NAMALWA (cell line): ENCODE data around the gene RNASE7.
A peak's percentile ranks its signal among the peaks of the same experiment; 100 is the strongest.

ENCODE experiments used
- DNase-seq: peaks from one replicate; pipeline ENCODE4 v3.0.0-alpha.2; 2015; ENCODE audit warnings: low spot score

Gene RNASE7

DNA sequence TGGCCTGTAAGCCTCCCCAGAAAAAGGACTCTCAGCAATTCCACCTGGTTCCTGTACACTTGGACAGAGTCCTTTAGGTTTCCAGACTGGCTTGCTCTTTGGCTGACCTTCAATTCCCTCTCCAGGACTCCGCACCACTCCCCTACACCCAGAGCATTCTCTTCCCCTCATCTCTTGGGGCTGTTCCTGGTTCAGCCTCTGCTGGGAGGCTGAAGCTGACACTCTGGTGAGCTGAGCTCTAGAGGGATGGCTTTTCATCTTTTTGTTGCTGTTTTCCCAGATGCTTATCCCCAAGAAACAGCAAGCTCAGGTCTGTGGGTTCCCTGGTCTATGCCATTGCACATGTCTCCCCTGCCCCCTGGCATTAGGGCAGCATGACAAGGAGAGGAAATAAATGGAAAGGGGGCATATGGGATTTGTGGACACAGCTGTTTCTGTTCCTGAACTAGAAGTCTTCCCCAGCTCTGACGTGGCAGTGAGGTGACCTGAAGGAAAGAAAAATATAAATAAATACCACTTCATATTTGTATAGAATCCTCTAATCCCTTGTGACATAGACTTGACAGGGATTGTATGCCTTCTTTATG is 1.3 kb downstream of the RNASE7 start:
- no peak for DNase-seq

DNA sequence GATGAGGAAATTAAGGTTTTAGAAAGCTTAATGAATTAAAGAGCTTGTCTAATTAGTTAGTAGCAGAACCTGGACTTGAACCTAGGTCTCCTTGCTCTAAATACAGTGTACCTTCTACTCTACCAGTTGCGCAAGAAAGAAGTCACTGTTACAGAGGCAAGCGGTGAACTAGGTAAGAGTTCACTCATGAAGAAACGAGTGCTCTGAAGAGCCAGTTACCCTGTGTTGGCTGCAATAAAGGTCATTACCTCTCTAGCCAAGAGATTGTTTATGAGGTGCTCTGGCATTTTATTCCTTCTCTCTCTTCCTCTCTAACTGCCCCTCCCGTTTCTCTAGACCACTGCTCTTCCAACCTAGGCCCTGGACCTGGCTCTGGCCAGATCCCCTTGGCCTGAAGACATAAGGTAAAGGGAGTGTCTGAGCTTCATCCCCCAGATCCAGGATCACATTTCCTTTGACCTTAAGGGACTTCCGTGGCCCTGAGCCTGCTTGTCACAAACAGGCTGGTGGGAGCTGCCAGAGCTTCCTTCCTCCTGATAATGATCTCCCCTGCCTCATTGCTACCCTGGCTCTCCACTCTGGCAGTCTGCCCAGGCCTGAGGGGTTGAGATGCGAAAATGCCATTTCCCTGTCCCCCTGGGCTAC is 1.9 kb downstream of the RNASE7 start:
- DNase-seq, result no peak

DNA sequence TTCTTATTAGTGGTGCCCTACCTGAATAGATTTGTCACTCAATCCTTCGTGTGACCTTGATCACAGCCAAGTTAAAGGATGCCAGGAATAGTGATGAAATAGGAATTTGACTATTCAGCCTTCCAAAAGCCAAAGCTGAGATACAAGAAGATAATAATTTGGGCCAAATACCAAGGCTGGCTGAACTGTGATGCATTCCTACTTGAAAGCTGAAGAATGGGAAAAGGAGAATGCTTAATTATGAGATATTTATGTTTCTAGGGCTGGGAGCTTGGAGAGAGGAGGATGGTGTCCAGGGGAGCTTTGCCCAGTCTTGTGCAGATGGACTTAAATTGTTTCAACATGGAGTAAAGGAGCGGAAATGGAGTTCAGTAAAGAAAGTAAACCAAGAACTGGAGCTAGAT is 5.2 kb downstream of the RNASE7 start:
- no peak for DNase-seq

DNA sequence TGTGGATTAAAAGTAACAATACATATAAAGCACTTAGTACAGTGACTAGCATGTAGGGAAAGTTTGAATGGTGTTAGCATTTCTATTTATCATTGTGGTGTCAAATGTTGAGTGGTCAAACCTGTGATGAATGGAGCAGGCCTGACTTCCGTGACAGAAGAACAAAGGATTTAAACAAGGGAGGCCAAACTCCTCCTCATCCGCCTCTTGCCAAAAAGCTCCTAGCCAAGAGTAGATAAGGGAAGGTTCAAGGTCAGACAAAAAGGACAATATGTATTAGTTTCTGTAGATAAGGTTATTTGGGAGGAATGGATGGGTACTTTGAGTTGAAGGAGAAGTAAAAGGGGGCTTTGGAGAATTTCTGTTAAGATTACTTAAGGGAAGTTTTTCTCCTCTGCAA is 6.5 kb downstream of the RNASE7 start:
- DNase-seq, result no peak

DNA sequence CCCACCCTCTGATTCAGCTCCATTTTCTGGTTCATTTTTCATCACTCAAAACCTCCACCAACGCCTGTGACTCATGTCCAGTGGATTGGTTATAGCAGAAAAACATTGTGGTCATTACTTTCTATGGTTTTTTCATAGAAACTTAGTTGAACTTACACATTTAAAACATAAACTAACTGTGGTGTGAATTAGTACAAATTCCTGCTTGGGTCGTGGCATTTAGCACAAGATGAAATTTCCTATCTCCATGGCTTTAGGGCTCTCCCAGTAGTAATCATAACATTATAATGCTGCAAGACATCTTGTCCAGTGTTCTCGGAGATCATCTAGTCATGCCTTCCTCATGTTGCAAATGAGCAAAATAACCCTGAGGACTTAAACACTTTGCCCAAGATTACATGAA is 7.1 kb downstream of the RNASE7 start:
- no peak for DNase-seq

DNA sequence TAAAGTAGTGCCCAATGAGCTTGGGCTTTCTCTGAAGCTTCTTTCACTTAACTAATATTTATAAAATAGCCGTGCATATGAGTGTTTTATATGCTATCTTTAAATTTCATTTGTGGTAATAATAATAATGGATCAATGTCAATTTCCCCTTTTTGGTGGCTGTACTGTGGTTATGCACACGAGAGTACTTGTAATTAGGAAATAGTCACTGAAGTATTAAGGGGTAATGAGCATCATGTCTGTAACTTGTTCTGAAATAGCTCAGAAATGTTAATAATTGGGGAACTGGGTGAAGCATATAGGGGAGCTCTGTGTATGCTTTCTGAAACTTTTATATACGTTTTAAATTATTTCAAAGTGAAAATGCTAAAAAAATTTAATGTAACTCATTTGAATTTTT is 8.4 kb downstream of the RNASE7 start:
- no peak for DNase-seq

DNA sequence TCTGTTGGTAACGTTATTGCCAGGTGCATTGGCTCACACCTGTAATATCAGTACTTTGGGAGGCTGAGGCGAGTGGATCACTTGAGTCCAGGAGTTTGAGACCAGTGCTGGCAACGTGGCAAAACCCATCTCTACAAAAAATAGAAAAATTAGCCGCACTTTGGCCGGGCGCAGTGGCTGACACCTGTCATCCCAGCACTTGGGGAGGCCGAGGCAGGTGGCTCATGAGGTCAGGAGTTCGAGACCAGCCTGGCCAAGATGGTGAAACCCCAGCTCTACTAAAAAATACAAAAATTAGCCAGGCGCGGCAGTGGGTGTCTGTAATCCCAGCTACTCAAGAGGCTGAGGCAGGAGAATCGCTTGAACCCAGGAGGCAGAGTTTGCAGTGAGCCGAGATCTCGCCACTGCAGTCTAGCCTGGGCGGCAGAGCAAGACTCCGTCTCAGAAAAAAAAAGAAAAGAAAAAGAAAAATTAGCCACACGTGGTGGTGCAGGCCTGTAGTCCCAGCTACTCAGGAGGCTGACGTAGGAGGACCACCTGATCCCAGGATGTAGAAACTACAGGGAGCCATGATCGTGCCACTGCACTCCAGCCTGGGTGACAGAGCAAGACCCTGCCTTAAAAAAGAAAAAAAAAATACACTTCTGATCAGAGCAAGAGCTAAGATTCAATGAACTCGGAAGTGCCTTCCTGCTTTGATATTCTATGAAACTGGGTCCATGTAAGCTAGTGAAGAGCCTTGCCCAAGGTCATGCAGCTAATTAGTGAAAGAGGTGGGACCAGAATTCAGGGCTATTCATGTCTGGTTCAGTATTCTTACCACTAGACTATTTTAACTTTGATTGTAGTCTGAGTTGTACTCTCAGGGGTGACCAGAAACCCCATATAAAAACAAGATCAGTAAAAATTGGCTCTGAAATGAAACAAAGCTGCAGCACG is 11.3 kb downstream of the RNASE7 start:
- no peak for DNase-seq

DNA sequence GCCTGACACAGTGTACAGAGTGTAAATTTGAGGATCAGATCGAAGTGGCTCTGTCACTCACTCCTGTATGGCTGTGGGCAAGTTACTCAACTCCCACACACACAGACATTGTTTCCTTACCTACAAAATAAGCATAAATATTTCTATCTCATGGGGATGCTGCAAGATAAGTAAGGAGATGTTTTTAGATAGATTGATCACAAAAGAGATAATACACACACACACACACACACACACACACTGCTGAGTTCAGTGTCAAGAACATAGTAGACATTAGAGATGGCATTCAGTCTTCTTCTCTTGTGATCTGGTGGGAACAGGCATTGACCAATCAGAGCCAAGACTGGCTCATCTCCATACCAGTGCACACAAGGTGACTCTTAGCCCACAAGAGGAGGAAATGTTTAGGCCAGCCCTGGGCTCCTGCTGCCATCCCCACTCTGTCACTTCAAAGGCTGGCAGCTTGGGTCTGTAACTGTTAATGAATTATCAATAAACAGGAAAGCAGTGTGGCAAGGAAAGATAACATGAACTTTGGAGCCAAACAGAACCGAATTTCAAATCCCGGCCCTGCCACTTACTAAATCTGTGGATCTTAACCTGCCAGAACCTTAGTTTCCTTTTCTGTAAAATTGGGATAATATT is 12.1 kb downstream of the RNASE7 start:
- no peak for DNase-seq

DNA sequence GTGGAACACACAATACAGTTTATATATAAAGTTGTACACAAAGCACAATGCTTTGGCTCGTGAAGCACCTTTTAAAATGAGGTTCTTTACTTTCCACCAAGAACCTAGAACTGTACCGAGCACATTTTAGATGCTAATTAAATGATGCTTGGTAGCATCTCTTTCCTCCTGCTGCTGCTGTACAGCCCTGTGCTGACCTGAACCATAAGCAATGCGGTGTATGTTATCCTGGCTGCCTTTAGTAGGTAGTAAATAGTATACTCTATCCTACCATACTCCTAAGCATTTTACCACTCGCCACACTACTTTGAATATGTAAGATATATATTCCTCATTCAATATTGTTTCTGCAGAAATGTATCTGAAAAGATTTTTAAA is 12.6 kb downstream of the RNASE7 start:
- no peak for DNase-seq

DNA sequence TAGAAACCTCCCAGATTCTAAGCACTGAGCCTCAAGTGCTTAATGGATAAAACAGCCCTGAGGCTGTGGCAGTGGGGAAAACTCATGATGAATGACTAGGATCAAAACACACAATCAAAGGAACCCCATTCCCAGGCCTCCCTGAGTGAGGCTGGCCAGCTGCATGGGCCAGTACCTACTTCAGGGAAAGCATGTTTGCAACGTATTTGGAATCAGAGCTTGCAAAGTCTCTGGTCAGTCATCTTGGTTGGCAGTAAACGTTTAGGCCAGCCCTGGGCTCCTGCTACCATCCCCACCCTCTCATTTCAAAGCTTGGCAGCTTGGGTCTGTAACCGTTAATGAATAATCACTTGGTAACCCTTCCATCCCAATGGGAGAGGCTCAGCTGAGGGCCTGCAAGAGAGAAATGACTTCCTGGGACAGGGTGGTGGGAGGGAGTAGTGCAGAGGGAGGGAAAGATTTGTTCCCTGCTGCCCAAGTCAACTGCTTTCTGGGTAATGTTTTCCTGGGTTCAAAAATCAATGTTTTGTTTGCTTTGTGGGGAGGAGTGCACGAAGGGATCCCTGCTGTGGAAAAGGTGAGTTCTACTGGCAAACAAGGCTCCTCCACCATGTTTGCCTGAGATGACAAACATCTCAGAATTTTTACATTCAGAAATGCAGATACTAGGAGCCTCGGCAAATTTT is 13.4 kb downstream of the RNASE7 start:
- DNase-seq, result no peak

DNA sequence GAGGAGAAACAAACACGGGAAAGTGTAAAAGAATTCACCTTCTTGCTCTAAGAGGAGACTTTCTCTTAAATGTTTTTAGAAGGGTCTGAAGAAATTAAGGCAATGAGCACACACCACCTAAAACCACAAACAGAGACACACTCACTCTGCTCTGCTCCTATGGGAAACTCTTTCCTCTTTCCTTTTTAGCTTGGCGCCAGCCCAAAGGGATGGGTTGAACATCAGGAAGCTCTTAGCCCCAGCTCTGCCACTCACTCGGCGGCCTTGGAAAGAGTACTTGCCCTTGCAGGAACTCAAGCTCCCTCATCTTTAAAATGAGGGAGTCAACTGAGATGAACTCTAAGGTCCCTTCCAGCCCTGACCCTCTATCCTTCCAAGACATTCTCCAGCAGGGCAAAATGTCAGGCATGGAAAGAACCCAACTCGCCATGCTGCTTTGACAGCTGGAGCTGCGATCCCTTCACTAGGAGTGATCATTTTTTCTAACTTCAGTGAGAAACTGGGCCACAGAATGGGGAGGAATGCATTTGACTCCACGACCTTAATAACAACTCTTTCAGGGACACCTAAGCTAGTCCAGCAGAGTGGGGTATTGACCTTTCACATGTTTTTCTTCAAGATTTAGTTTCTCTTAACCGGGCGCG is 14.5 kb downstream of the RNASE7 start:
- DNase-seq, result no peak

DNA sequence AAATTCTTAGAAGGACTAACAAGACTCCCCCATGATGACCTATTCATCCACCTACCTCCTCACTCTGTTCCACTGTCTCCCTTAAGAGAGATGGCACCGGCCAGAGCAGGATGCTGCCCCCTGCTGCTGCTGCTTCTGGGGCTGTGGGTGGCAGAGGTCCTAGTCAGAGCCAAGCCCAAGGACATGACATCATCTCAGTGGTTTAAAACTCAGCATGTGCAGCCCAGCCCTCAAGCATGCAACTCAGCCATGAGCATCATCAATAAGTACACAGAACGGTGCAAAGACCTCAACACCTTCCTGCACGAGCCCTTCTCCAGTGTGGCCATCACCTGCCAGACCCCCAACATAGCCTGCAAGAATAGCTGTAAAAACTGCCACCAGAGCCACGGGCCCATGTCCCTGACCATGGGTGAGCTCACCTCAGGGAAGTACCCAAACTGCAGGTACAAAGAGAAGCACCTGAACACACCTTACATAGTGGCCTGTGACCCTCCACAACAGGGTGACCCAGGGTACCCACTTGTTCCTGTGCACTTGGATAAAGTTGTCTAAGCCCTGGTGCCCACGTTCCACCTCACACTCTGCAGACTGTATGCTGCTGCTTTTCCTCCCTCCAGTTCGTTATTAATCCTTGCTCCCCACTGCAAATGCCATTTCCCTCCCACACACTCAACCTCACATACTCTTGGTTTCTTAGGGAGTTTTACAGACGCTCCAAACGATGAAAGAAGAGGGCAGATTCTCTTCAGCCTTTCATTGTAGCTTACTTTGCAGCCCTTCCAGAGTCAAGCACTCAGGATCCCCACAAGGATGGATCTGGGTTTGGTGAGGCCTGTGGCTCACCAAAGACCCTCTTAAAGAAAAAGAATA is 15.9 kb downstream of the RNASE7 start, which contains the start of gene RNASE8:
RNASE8 (plus strand) TSS at position 20 of the 873 bp plus-strand sequence; CDS start at position 91, 71 bp downstream.
- peak; percentile 16 for DNase-seq

DNA sequence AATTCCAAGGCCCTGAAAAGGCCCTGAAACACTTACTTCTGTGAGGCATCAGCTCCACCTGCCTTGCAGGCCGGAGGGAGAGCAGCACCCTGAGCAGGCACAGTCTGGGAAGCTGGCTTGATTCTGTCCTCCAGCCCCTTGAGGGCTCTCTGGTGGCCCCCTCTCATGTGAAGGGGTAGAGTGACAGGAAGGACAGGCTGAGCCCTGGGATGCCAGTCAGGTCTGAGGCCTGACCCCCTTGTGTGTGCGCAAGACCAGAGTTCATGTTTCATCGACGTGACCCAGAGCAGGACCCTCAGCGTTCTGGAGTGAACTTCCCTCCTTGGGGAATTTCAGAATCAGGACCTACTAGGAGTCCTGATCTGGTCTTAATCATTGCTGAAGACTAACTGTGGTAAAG is 16.7 kb downstream of the RNASE7 start:
- no peak for DNase-seq

DNA sequence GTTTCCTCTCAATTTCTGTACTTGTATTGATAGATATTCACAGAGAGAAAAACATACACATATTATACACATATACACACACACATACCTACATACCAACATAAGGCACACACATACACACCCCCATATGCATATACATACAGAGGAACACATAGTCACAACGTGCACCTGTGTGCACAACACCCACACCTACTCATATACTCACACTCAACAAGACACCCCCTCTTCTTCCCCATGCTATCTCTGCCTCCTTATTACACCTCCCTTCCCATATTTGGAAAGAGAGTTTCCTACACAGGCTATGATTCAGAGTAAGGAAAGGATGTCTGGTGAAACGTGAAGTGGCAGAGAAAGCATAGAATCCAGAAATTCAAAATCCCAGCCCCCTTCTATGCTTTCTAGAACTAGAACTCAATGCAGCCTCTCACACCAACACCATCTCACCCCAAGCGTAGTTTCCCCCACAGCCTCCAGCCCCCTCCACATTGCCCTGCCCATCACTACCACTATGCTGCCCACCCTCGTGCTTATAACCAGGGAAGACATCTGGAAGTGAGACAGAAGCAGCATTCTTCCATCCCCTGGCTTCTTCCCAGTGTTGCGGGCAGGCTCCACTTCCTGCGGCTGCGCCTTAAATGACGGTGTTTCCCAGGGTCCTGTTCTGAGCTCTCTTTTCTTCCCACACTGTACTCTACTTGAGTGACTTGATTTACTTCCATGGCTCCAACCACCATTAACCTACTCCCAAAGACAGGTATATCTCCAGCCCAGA is 17.9 kb downstream of the RNASE7 start:
- no peak for DNase-seq

DNA sequence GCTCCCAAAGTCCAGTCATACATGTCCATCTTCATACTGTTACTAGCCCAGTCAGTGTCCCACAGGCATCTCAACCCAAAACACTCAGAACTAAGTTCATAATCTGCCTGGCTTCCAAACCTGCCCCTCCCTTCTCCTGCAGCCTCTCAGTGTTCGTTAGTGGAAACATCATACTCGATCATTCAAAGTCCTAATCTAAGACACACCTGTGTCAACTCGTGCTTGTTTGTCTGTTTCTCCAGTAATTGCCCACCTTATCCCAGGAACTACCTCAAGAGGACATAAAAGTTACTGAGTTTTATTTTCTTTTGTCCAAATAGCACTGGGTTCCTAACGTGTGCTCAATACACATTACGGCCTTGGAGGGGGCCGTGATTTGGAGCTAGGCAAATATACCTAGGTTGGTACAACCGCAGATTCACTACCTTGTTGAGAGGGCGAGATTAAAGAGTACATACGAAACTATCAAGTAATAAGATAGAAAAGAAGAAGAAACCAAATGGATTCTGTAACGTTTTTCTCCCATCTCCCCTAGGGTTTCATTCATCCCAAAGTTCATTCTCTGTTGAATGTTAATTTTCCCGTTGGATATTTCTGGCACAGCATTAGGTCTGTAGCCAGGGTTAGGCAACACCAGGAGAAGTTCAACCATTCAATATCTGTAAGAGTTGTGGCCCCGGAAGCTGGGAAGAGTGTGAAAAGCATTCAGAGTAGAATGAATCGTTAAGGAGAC is 18.6 kb downstream of the RNASE7 start:
- no peak for DNase-seq

DNA sequence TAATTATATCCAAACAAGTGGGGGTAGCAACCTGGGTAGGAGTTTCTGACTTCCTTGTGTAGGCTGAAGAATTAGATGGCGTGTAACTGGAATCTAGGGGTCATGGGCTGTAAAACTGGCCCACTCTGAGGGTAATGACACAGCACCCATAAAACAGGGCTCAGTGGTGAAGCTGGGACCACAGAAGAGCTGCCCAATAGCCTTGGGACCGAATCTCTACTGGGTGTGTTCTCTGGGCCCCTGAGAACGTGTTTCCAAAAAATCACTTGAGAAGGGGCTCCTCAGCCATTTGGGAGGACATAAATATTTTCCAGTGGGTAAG is 19.1 kb downstream of the RNASE7 start:
- no peak for DNase-seq

DNA sequence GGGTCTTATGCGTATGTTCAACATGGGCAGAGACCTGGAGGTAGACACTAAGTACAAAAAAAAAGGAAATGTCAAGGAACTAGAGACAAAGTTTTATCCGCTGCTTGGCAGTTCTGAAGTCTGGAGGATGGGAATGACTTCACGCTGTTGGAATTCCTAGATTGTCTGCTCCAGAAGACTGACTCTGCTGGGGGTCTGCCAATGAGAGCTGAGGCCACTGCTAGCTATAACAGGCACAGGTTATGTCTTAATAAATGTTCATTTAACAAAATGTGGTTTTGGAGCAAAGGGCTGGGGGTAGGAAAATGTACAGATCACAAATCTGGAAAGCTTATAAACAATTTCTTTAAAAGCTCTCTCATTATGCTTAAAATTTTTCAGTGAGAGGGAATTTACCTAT is 21.3 kb downstream of the RNASE7 start:
- DNase-seq, result no peak

DNA sequence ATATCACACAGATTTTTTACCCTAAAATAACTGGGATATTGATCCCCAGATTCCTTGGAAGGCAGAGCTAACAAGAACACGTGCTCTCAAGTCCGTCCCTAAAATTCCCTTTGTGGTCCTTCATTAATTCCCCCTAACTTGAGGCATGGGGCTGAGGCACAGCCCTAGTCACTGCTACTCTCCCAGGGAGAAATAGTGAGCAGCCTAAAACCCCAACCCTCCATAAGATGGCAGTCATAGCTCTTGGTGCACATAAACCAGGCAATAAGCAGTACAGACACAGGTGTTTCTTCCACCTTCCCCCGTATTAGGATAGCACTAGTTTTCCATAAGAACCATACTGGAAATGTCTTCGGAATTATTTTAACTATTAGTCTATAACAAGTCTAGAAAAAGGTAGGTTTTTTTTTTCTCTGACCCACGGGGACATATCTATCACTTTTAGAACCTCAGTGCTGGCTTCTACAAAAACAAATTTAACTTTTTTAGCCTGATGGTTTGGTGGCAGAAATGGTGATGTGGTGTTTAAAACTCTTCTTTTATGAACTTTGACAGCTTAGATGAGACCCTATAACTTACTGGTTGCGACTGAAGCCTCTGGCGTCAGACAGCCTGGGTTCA is 24.8 kb downstream of the RNASE7 start:
- DNase-seq, result peak; percentile 58
